ENCODE results near the gene LTA. TPM values are rescaled to one million over a fixed set of nuclear protein-coding genes. Genes with fewer than 3 reads are reported as not detected.

LTA gene, protein sequence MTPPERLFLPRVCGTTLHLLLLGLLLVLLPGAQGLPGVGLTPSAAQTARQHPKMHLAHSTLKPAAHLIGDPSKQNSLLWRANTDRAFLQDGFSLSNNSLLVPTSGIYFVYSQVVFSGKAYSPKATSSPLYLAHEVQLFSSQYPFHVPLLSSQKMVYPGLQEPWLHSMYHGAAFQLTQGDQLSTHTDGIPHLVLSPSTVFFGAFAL
- not detected in 2 replicates for total RNA-seq (2022)
- percentile 15 among the genes with signal in this experiment for Bru-seq, nascent RNA
- BruChase-seq, experiment 1, labeled RNA remaining after a 6-hour chase: percentile 38 among the genes with signal in this experiment
- BruChase-seq, experiment 2, labeled RNA remaining after a 2-hour chase: percentile 16 among the genes with signal in this experiment
- long read RNA-seq: 0 reads

- CTCF ChIA-PET: interaction anchor here (2.3 kb wide), 1 partner anchor 11 kb away, joined by 8 read pairs; no protein-coding TSS in a partner anchor
- no peaks in the 10 kb centered on the region for H3K4me1 Mint-ChIP-seq (ENCODE audit: low read depth, unreplicated experiment)
- no peak for DNase-seq
- H3K27ac Mint-ChIP-seq (ENCODE audit: unreplicated experiment): no peak within 1 kb of the TSS
- H3K9me3 Mint-ChIP-seq (ENCODE audit: low read depth, unreplicated experiment): no peaks in the 10 kb centered on the region
- intact Hi-C loops (cut with micrococcal nuclease; ENCODE audit: unreplicated experiment): no loop called here
- H3K36me3 Mint-ChIP-seq (ENCODE audit: insufficient read depth, unreplicated experiment): no peaks in the 10 kb centered on the region
- TF ChIP-seq, protein P1, sequence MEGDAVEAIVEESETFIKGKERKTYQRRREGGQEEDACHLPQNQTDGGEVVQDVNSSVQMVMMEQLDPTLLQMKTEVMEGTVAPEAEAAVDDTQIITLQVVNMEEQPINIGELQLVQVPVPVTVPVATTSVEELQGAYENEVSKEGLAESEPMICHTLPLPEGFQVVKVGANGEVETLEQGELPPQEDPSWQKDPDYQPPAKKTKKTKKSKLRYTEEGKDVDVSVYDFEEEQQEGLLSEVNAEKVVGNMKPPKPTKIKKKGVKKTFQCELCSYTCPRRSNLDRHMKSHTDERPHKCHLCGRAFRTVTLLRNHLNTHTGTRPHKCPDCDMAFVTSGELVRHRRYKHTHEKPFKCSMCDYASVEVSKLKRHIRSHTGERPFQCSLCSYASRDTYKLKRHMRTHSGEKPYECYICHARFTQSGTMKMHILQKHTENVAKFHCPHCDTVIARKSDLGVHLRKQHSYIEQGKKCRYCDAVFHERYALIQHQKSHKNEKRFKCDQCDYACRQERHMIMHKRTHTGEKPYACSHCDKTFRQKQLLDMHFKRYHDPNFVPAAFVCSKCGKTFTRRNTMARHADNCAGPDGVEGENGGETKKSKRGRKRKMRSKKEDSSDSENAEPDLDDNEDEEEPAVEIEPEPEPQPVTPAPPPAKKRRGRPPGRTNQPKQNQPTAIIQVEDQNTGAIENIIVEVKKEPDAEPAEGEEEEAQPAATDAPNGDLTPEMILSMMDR (IDR thresholded peaks at IDR 0.05; ENCODE audit: unreplicated experiment): no peak
- peaks cover 79% of the 10 kb centered on the region for H3K27me3 Mint-ChIP-seq (ENCODE audit: unreplicated experiment)
- H3K4me3 Mint-ChIP-seq (ENCODE audit: low read depth, unreplicated experiment): no peak within 1 kb of the TSS
- BruUV-seq (replicated peaks): no TSS peak
Observed at GRCh38 chr6:31572041-31572911, at the start of gene LTA. TSS of gene LTA (plus strand) at chr6:31572289. CDS start at chr6:31572743, 454 bp downstream.

GRCh38 chr6:31525553-31525931 is 46.5 kb upstream of the LTA start:
- TF ChIP-seq, protein P1 (IDR thresholded peaks at IDR 0.05; ENCODE audit: unreplicated experiment): no peak
- no peak overlapping the region for H3K27ac Mint-ChIP-seq (ENCODE audit: unreplicated experiment)
- no TSS peak for BruUV-seq (replicated peaks)
- no peak for DNase-seq
- CTCF ChIA-PET: interaction anchor here (0.6 to 1.2 kb wide), 4 partner anchors 11 to 756 kb away, joined by 3 to 7 read pairs (median 4); partner anchors contain the start of gene DDX39B
- peaks cover 16% of the 10 kb centered on the region for H3K27me3 Mint-ChIP-seq (ENCODE audit: unreplicated experiment)
- no peaks in the 10 kb centered on the region for H3K9me3 Mint-ChIP-seq (ENCODE audit: low read depth, unreplicated experiment)
- peaks cover 22% of the 10 kb centered on the region for H3K4me1 Mint-ChIP-seq (ENCODE audit: low read depth, unreplicated experiment)
- H3K36me3 Mint-ChIP-seq (ENCODE audit: insufficient read depth, unreplicated experiment): peaks cover 25% of the 10 kb centered on the region
- no peak overlapping the region for H3K4me3 Mint-ChIP-seq (ENCODE audit: low read depth, unreplicated experiment)
- intact Hi-C loops (cut with micrococcal nuclease; ENCODE audit: unreplicated experiment): no loop called here

GRCh38 chr6:31525932-31526591 is 46.0 kb upstream of the LTA start:
- Mint-ChIP-seq H3K27ac (ENCODE audit: unreplicated experiment) (no peak overlapping the region), H3K9me3 (ENCODE audit: low read depth, unreplicated experiment) (no peaks in the 10 kb centered on the region), H3K27me3 (ENCODE audit: unreplicated experiment) (peaks cover 11% of the 10 kb centered on the region), H3K4me3 (ENCODE audit: low read depth, unreplicated experiment) (no peak overlapping the region), H3K36me3 (ENCODE audit: insufficient read depth, unreplicated experiment) (peaks cover 30% of the 10 kb centered on the region), H3K4me1 (ENCODE audit: low read depth, unreplicated experiment) (peaks cover 24% of the 10 kb centered on the region)
- intact Hi-C loops (cut with micrococcal nuclease; ENCODE audit: unreplicated experiment): no loop called here
- TF ChIP-seq, protein P1 (IDR thresholded peaks at IDR 0.05; ENCODE audit: unreplicated experiment): no peak
- DNase-seq: no peak
- BruUV-seq (replicated peaks): no TSS peak
- CTCF ChIA-PET: interaction anchor here (0.8 kb wide), 1 partner anchor 15 kb away, joined by 7 read pairs; the partner anchor contains the start of gene DDX39B

GRCh38 chr6:31528307-31528777 is 43.7 kb upstream of the LTA start:
- Mint-ChIP-seq H3K36me3 (ENCODE audit: insufficient read depth, unreplicated experiment) (peaks cover 53% of the 10 kb centered on the region), H3K27me3 (ENCODE audit: unreplicated experiment) (no peaks in the 10 kb centered on the region), H3K4me3 (ENCODE audit: low read depth, unreplicated experiment) (no peak overlapping the region), H3K27ac (ENCODE audit: unreplicated experiment) (peak overlapping the region; percentile 22), H3K9me3 (ENCODE audit: low read depth, unreplicated experiment) (no peaks in the 10 kb centered on the region), H3K4me1 (ENCODE audit: low read depth, unreplicated experiment) (peaks cover 32% of the 10 kb centered on the region)
- CTCF ChIA-PET: interaction anchor here (1.8 kb wide), 1 partner anchor 13 kb away, joined by 11 read pairs; the partner anchor contains the start of gene DDX39B
- TF ChIP-seq, protein P1 (IDR thresholded peaks at IDR 0.05; ENCODE audit: unreplicated experiment): no peak
- intact Hi-C loops (cut with micrococcal nuclease; ENCODE audit: unreplicated experiment): no loop called here
- DNase-seq: no peak
- BruUV-seq (replicated peaks): no TSS peak
